Measurements from ENCODE around the gene TRANK1. TPM values are rescaled to one million over a fixed set of nuclear protein-coding genes. Genes with fewer than 3 reads are reported as not detected.

TRANK1 gene
- polyA plus RNA-seq, 1 donor from 2014 or later, result 11.6 TPM

DNA sequence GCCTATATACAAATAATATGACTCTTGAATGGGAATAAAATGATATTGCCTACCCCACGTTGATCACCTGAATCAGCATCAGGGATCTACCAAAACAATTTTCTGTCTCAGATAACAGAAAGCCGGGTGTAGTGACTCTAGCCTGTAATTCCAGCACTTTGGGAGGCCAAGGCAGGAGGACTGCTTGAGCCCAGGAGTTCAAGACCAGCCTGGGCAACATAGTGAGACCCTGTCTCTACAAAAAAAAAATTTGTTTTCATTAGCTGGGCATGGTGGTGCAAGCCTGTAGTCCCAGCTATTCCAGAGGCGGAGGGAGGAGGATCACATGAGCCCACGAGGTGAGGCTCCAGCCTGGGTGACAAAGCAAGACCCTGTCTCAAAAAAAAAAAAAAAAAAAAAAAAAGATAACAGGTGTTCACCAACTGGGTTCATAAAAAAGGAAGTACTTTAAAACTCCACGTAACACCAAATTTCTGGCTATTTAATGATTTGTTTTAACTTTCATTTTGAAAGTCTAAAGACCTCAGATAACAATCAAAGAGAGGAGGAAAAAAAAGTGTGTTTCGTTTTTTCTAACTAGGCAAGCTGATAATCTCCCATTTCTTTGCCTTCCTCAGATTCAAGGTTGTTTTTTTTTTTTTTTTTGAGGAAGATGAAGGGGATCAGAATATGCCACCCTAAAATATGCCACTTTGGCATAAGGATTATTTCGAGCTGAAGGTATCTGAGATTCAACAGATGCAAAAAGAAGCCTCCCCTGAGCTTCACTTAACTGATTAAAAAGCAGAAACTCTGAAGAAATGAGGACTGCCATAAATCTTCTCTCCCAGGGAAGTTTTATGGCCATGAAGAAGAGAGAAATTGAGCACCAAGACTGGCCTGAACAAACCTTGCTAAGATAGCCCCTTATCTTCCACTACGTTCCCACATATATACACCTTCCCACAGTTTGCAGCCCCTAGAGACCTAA lies 44.1 kb downstream of the TRANK1 start:
- Histone ChIP-seq H4K20me1 (ENCODE audit: insufficient read depth) (no peaks in the 10 kb centered on the region), H2AFZ (ENCODE audit: low read depth, low read length) (no peak overlapping the region), H3K79me2 (replicated peaks; ENCODE audit: insufficient read depth, low read length) (no peaks in the 10 kb centered on the region), H3K36me3 (ENCODE audit: insufficient read depth, low read length) (no peaks in the 10 kb centered on the region), H3K9ac (ENCODE audit: low read length) (no peak overlapping the region), H3K27ac (ENCODE audit: low read length) (no peak overlapping the region), H3K9me2 (ENCODE audit: insufficient read depth, low read length) (no peaks in the 10 kb centered on the region), H3F3A (ENCODE audit: insufficient read depth, low read length, poor library complexity, severe bottlenecking) (no peaks in the 10 kb centered on the region), H3K9me3 (ENCODE audit: low read length) (no peaks in the 10 kb centered on the region), H3K27me3 (ENCODE audit: insufficient read depth, low read depth, low read length) (no peaks in the 10 kb centered on the region), H3K4me3 (ENCODE audit: low read length) (no peak overlapping the region), H3K4me2 (ENCODE audit: low read length) (no peak overlapping the region)
- TF ChIP-seq TAF1 (IDR thresholded peaks at IDR 0.05; ENCODE audit: low read depth) (no peak), POLR2AphosphoS5 (IDR thresholded peaks at IDR 0.05) (no peak), EP300 (conservative IDR thresholded peaks at IDR 0.05; ENCODE audit: poor library complexity, severe bottlenecking) (no peak), SMC3 (conservative IDR thresholded peaks at IDR 0.05; ENCODE audit: poor library complexity) (no peak), EZH2 (IDR thresholded peaks at IDR 0.05; ENCODE audit: borderline replicate concordance, insufficient read depth, low read length, poor library complexity, severe bottlenecking) (no peak), RAD21 (conservative IDR thresholded peaks at IDR 0.05) (no peak), MXI1 (conservative IDR thresholded peaks at IDR 0.05; ENCODE audit: poor library complexity, severe bottlenecking) (no peak)
- TF ChIP-seq, protein P1, sequence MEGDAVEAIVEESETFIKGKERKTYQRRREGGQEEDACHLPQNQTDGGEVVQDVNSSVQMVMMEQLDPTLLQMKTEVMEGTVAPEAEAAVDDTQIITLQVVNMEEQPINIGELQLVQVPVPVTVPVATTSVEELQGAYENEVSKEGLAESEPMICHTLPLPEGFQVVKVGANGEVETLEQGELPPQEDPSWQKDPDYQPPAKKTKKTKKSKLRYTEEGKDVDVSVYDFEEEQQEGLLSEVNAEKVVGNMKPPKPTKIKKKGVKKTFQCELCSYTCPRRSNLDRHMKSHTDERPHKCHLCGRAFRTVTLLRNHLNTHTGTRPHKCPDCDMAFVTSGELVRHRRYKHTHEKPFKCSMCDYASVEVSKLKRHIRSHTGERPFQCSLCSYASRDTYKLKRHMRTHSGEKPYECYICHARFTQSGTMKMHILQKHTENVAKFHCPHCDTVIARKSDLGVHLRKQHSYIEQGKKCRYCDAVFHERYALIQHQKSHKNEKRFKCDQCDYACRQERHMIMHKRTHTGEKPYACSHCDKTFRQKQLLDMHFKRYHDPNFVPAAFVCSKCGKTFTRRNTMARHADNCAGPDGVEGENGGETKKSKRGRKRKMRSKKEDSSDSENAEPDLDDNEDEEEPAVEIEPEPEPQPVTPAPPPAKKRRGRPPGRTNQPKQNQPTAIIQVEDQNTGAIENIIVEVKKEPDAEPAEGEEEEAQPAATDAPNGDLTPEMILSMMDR (IDR thresholded peaks at IDR 0.05; ENCODE audit: poor library complexity, severe bottlenecking), result no peak
- TF ChIP-seq, protein P2, sequence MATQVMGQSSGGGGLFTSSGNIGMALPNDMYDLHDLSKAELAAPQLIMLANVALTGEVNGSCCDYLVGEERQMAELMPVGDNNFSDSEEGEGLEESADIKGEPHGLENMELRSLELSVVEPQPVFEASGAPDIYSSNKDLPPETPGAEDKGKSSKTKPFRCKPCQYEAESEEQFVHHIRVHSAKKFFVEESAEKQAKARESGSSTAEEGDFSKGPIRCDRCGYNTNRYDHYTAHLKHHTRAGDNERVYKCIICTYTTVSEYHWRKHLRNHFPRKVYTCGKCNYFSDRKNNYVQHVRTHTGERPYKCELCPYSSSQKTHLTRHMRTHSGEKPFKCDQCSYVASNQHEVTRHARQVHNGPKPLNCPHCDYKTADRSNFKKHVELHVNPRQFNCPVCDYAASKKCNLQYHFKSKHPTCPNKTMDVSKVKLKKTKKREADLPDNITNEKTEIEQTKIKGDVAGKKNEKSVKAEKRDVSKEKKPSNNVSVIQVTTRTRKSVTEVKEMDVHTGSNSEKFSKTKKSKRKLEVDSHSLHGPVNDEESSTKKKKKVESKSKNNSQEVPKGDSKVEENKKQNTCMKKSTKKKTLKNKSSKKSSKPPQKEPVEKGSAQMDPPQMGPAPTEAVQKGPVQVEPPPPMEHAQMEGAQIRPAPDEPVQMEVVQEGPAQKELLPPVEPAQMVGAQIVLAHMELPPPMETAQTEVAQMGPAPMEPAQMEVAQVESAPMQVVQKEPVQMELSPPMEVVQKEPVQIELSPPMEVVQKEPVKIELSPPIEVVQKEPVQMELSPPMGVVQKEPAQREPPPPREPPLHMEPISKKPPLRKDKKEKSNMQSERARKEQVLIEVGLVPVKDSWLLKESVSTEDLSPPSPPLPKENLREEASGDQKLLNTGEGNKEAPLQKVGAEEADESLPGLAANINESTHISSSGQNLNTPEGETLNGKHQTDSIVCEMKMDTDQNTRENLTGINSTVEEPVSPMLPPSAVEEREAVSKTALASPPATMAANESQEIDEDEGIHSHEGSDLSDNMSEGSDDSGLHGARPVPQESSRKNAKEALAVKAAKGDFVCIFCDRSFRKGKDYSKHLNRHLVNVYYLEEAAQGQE (IDR thresholded peaks at IDR 0.05; ENCODE audit: borderline replicate concordance), result no peak

DNA sequence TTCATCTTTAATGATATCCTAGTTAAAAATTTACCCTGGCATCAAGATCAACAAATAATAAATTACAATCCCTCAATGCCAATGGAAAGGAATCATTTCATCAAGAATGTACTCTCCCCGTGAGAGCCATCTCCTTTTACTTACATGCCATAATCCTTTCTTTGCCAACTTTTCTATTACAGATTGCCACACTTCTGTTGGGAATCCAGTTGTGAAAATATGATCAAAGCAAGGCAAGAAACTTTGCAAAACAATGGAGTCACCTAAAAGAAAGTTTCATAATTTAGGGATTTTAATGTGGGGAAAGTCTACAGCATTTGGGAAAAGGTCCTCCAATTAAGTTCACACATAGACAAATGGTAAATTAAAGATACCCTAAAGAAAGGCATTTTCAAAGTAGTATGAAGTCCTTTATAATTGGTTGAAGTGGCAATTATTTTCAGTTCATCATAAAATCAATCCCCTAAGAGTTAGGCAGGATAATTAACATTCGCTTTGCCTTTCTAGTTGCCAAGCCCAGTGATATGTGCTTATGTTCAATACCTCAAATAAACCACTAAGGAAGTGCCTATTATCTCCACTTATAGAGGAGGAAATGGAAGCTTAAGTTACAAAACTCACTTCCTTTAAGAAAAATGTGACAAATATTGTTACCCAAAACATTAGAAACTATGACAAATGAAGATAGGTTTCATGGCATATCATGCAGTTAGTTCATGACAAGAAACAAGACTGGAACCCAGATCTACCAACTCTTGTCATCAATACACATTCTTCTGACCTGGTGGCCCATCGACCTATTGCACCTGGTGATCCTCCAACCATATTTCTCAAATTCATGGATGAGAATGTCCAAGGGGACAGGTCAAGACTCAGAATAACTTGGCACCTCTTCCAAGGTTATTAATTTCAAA lies 49.1 kb downstream of the TRANK1 start:
- TF ChIP-seq POLR2AphosphoS5 (IDR thresholded peaks at IDR 0.05), result no peak
- TF ChIP-seq, protein P2 (IDR thresholded peaks at IDR 0.05; ENCODE audit: borderline replicate concordance), result no peak
- TF ChIP-seq TAF1 (IDR thresholded peaks at IDR 0.05; ENCODE audit: low read depth), result no peak
- TF ChIP-seq EZH2 (IDR thresholded peaks at IDR 0.05; ENCODE audit: borderline replicate concordance, insufficient read depth, low read length, poor library complexity, severe bottlenecking), result no peak
- no peak for TF ChIP-seq EP300 (conservative IDR thresholded peaks at IDR 0.05; ENCODE audit: poor library complexity, severe bottlenecking)
- no peak for TF ChIP-seq MXI1 (conservative IDR thresholded peaks at IDR 0.05; ENCODE audit: poor library complexity, severe bottlenecking)
- no peak for TF ChIP-seq RAD21 (conservative IDR thresholded peaks at IDR 0.05)
- TF ChIP-seq, protein P1 (IDR thresholded peaks at IDR 0.05; ENCODE audit: poor library complexity, severe bottlenecking), result no peak
- no peak for TF ChIP-seq SMC3 (conservative IDR thresholded peaks at IDR 0.05; ENCODE audit: poor library complexity)
- Histone ChIP-seq H3K79me2 (replicated peaks; ENCODE audit: insufficient read depth, low read length) (no peaks in the 10 kb centered on the region), H3K9ac (ENCODE audit: low read length) (no peak overlapping the region), H3K36me3 (ENCODE audit: insufficient read depth, low read length) (no peaks in the 10 kb centered on the region), H3K27ac (ENCODE audit: low read length) (no peak overlapping the region), H3K9me3 (ENCODE audit: low read length) (no peaks in the 10 kb centered on the region), H3K9me2 (ENCODE audit: insufficient read depth, low read length) (no peaks in the 10 kb centered on the region), H4K20me1 (ENCODE audit: insufficient read depth) (no peaks in the 10 kb centered on the region), H3K27me3 (ENCODE audit: insufficient read depth, low read depth, low read length) (no peaks in the 10 kb centered on the region), H3F3A (ENCODE audit: insufficient read depth, low read length, poor library complexity, severe bottlenecking) (no peaks in the 10 kb centered on the region), H3K4me3 (ENCODE audit: low read length) (no peak overlapping the region), H2AFZ (ENCODE audit: low read depth, low read length) (no peak overlapping the region), H3K4me2 (ENCODE audit: low read length) (no peak overlapping the region)
